AG09309 (cell line): ENCODE measurements around the gene KCTD10.

Experiments
- DNase-seq: peaks from one replicate; pipeline ENCODE4 v3.0.0-alpha.2; 2010; ENCODE audit warnings: low read depth
- H3K4me3 ChIP-seq: 2 replicates; pipeline ENCODE4 v1.5.1; 2011; ENCODE audit warnings: mild to moderate bottlenecking, low read depth, low read length, moderate library complexity; ENCODE audit not compliant: control insufficient read depth
- CTCF ChIP-seq: IDR thresholded peaks from 2 replicates; pipeline ENCODE4 v1.5.1; 2011; ENCODE audit warnings: mild to moderate bottlenecking, low read depth, low read length, inconsistent platforms; ENCODE audit not compliant: insufficient read depth, control insufficient read depth; ENCODE audit errors: missing control alignments

Gene KCTD10

GRCh38 chr12:109462868-109463692 is 14.0 kb downstream of the KCTD10 start:
- H3K4me3 ChIP-seq = no peak overlapping the region; the same call in 1 of the 2 replicates
- peak; percentile 98 for DNase-seq
- TF ChIP-seq CTCF = no peak

- no peak for TF ChIP-seq CTCF
- H3K4me3 ChIP-seq = no peak overlapping the region
- peak; percentile 97 for DNase-seq
These were observed 15.0 kb downstream of the KCTD10 start for GRCh38 chr12:109461846-109462756.

GRCh38 chr12:109461049-109461845 is 15.9 kb downstream of the KCTD10 start:
- H3K4me3 ChIP-seq = no peak overlapping the region
- no peak for DNase-seq
- TF ChIP-seq CTCF = no peak

GRCh38 chr12:109460538-109460937 is 16.6 kb downstream of the KCTD10 start:
- TF ChIP-seq CTCF = no peak
- H3K4me3 ChIP-seq = no peak overlapping the region
- DNase-seq = no peak

GRCh38 chr12:109459247-109459646 is 17.9 kb downstream of the KCTD10 start:
- no peak overlapping the region for H3K4me3 ChIP-seq
- TF ChIP-seq CTCF = no peak
- no peak for DNase-seq

GRCh38 chr12:109458771-109459208 is 18.3 kb downstream of the KCTD10 start:
- no peak for DNase-seq
- no peak for TF ChIP-seq CTCF
- H3K4me3 ChIP-seq = no peak overlapping the region
